ENCODE measurements around the gene ATG4B. TPM values are rescaled to one million over a fixed set of nuclear protein-coding genes. Genes with fewer than 3 reads are reported as not detected.
"Not testable (repeated sequence)": the region's sequence is repeated elsewhere in the genome, so short reads cannot be mapped to it uniquely, and the experiment has no call there.

The ATG4B gene
- total RNA-seq, 3 donors from 2014 or later = 47.7 to 71.1 (median 64.2) TPM

DNA sequence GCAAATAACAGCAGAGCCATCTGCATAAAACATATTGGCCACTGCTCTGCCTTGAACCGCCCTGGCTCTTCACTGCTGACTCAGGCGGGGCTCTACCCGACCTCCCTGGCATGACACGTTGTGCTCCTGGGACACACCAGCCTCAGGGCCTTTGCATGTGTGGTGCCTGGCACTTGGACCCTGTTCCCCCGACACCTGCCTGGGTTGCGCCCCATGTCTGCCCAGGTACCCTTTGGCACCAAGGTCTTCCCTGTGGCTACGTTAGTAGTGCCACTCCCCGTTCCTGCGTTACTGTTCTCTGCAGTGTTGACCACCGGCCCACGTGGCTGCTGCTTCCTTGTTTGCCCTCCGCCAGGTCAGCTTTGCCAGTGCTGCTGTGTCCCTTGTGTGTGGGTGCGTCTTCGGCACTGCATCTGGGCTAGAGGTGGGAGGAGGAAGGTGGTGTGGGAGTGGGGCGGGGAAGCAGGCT, 20.3 kb downstream of the ATG4B start:
- Histone ChIP-seq H3K4me1 (no peaks in the 10 kb centered on the region), H3K36me3 (no peaks in the 10 kb centered on the region), H3K27me3 (no peaks in the 10 kb centered on the region), H3K27ac (no peak overlapping the region), H3K4me3 (no peak overlapping the region), H3K9me3 (no peaks in the 10 kb centered on the region)
- DNase-seq (ENCODE audit: low spot score in 2 of 2) = no peak
- TF ChIP-seq POLR2AphosphoS5 (IDR thresholded peaks at IDR 0.05) (no peak), POLR2A (IDR thresholded peaks at IDR 0.05) (no peak)
- TF ChIP-seq, protein P1, sequence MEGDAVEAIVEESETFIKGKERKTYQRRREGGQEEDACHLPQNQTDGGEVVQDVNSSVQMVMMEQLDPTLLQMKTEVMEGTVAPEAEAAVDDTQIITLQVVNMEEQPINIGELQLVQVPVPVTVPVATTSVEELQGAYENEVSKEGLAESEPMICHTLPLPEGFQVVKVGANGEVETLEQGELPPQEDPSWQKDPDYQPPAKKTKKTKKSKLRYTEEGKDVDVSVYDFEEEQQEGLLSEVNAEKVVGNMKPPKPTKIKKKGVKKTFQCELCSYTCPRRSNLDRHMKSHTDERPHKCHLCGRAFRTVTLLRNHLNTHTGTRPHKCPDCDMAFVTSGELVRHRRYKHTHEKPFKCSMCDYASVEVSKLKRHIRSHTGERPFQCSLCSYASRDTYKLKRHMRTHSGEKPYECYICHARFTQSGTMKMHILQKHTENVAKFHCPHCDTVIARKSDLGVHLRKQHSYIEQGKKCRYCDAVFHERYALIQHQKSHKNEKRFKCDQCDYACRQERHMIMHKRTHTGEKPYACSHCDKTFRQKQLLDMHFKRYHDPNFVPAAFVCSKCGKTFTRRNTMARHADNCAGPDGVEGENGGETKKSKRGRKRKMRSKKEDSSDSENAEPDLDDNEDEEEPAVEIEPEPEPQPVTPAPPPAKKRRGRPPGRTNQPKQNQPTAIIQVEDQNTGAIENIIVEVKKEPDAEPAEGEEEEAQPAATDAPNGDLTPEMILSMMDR (IDR thresholded peaks at IDR 0.05) = no peak
- intact Hi-C loops (cut with DNase I; ENCODE audit: low total_unique reads) = no loop called here

DNA sequence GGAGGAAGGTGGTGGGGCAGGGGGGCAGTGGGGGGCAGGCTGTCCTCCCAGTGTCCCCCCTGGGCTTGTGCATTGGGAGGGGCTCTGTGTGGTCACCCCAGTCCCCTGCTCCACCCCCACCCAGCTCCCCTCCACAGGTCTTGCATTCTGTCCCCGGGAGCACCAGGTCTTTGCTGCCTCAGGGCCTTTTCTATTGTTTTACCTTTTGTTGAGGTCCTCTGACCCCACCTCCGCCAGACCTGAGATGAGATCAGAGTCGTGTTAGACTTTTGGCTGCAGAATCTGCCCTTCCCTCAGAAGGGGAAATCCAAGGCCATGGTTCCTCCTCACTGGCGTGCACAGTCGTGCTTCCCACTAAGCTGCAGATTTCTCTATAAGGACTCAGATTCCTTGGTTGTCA, 20.8 kb downstream of the ATG4B start:
- H3K4me1 ChIP-seq = no peaks in the 10 kb centered on the region
- no peaks in the 10 kb centered on the region for H3K9me3 ChIP-seq
- H3K27ac ChIP-seq = no peak overlapping the region
- H3K27me3 ChIP-seq = no peaks in the 10 kb centered on the region
- DNase-seq (ENCODE audit: low spot score in 2 of 2) = no peak
- H3K4me3 ChIP-seq = no peak overlapping the region
- H3K36me3 ChIP-seq = no peaks in the 10 kb centered on the region
- intact Hi-C loops (cut with DNase I; ENCODE audit: low total_unique reads) = no loop called here
- TF ChIP-seq, protein P1 (IDR thresholded peaks at IDR 0.05) = no peak

DNA sequence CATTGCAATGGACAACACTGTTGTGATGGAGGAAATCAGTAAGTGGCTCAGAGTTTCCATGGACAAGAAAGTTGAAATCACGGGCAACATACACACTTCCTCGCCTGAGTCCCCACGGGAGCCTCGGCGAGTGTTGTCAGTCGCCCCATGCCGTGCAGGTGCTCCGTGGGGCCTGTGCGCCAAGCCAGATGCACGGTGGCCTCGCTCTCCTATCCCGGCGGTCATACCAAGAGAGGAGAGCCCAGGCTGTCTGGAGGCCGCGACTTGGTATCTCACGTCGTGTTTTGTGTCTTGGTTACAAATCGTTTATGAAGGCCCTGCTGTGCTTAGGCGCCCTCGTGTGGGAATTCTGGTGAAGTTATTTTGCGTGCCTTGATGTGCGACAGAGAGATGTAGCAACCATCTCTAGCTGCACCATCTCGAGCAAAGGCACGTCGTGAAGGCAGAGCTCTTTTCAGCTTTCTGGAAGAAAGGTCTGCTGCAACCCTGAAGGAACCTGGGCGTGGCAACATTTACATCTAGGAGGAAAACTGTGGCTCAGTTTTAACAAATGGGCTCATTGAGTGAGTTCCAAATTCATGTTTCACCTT, 21.8 kb downstream of the ATG4B start:
- no peak for TF ChIP-seq POLR2A (IDR thresholded peaks at IDR 0.05)
- TF ChIP-seq, protein P1 (IDR thresholded peaks at IDR 0.05) = peak in 2 of 3 donors; percentile 24 to 31
- no peaks in the 10 kb centered on the region for H3K36me3 ChIP-seq
- H3K4me3 ChIP-seq = no peak overlapping the region
- no peak overlapping the region for H3K27ac ChIP-seq
- H3K9me3 ChIP-seq = no peaks in the 10 kb centered on the region
- no peaks in the 10 kb centered on the region for H3K27me3 ChIP-seq
- intact Hi-C loops (cut with DNase I; ENCODE audit: low total_unique reads) = no loop called here
- no peaks in the 10 kb centered on the region for H3K4me1 ChIP-seq
- peak in 1 of 2 donors; percentile 45 for DNase-seq (ENCODE audit: low spot score in 2 of 2)

DNA sequence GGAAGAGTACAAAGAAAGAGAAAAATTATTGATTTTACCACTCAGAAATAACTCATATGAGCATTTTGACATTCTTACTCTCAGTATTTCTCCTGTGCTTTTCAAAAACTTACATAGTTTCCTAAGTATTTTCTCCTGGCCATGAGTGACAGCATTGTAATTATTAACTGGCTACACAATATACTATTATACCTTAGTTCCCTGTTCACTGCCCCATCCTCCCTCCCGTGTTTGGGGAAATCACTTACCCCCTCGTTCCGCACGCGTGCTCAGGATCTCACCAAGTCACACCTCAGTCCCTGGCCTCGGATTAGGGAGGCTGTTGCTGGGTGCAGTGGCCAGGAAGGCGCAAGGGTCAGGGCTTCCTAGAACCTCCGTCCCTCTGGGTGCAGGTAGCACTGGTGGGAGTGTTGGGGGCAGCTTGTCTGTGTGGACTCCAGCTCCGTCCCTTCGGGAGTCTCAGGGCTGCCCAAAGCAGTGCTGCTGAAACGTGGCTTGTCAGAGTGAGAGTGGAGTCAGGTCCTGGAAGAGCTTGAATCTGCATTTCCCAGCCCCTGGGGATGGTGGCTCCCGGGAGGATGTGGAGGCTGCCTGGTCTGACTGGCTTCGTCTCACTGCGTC, 23.2 kb downstream of the ATG4B start:
- TF ChIP-seq POLR2A (IDR thresholded peaks at IDR 0.05) (no peak), POLR2AphosphoS5 (IDR thresholded peaks at IDR 0.05) (no peak)
- TF ChIP-seq, protein P1 (IDR thresholded peaks at IDR 0.05) = no peak
- intact Hi-C loops (cut with DNase I; ENCODE audit: low total_unique reads) = loop anchor here (5.0 kb wide), 1 partner anchor 1438 kb away; no protein-coding TSS in a partner anchor
- H3K9me3 ChIP-seq = no peaks in the 10 kb centered on the region
- no peaks in the 10 kb centered on the region for H3K36me3 ChIP-seq
- DNase-seq (ENCODE audit: low spot score in 2 of 2) = no peak
- H3K4me3 ChIP-seq = no peak overlapping the region
- no peaks in the 10 kb centered on the region for H3K27me3 ChIP-seq
- H3K4me1 ChIP-seq = no peaks in the 10 kb centered on the region
- no peak overlapping the region for H3K27ac ChIP-seq

DNA sequence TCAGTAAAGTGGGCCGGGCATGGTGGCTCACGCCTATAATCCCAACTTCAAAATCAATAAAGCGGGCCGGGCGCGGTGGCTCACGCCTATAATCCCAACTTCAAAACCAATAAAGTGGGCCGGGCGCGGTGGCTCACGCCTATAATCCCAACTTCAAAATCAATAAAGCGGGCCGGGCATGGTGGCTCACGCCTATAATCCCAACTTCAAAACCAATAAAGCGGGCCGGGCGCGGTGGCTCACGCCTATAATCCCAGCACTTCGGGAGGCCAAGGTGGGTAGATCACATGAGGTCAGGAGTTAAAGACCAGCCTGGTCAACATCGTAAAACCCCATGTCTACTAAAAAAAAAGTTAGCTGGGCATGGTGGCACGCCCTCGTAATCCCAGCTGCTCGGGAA, 25.2 kb downstream of the ATG4B start:
- H3K36me3 ChIP-seq = not testable (repeated sequence)
- intact Hi-C loops (cut with DNase I; ENCODE audit: low total_unique reads) = loop anchor here (5.0 kb wide), 1 partner anchor 1440 kb away; no protein-coding TSS in a partner anchor

More for the DNA sequence above, 25.2 kb downstream of the ATG4B start:
- not testable (repeated sequence) for H3K4me3 ChIP-seq; H3K27ac ChIP-seq; H3K9me3 ChIP-seq; H3K27me3 ChIP-seq; H3K4me1 ChIP-seq; DNase-seq (ENCODE audit: low spot score in 2 of 2)
